ENCODE measurements around the gene PTPN2. TPM values are rescaled to one million over a fixed set of nuclear protein-coding genes. Genes with fewer than 3 reads are reported as not detected.

The PTPN2 gene
- polyA plus RNA-seq, 5 donors: 55.2 to 79.2 (median 72.9) TPM

DNA sequence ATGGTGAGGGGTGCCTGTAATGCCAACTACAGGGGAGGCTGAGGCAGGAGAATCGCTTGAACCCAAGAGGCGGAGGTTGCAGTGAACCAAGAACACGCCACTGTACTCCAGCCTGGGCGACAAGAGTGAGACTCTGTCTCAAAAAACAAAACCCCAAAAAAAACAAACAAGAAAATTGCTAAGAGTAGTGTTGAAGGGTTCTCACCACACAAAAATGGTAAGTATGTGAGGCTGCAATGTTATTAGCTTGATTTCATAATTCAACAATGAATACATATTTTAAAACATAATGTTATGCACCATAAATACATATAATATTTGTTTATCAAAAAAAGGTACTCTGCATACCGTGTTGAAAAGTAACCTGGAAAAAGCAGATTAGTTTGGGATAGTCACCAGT, 135.4 kb downstream of the PTPN2 start:
- DNase-seq: no peak

DNA sequence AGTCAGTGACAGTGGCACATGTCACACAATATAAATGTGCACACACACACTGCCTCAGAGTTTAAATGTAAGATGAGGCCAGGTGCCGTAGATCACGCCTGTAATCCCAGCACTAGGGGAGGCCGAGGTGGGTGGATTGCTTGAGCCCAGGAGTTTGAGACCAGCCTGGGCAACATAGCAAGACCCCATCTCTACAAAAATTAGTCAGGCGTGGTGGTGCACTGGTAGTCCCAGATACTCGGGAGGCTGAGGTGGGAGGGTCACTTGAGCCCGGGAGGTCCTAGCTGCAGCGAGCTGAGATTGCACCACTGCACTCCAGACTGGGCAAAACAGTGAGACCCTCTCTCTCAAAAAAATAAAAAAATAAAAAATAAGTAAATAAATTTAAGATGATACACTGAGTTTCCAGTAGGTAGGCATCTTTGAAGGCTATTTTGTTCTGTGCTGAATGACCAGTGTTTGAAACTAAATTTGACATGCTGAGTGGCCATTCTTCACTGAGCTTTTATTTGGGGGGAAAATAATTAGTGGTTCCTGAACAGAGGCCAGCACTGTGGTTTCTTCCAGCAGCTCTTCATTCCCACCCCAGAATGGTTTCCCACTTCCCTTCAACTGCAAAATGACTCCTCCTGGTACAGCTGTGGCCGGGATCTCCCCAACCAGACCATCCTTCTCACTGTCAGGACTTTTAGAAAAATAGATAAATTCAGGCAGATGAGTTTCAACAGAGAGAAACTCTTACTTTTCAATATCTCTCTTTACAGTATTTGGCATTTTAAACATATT, 136.3 kb downstream of the PTPN2 start:
- DNase-seq: no peak

DNA sequence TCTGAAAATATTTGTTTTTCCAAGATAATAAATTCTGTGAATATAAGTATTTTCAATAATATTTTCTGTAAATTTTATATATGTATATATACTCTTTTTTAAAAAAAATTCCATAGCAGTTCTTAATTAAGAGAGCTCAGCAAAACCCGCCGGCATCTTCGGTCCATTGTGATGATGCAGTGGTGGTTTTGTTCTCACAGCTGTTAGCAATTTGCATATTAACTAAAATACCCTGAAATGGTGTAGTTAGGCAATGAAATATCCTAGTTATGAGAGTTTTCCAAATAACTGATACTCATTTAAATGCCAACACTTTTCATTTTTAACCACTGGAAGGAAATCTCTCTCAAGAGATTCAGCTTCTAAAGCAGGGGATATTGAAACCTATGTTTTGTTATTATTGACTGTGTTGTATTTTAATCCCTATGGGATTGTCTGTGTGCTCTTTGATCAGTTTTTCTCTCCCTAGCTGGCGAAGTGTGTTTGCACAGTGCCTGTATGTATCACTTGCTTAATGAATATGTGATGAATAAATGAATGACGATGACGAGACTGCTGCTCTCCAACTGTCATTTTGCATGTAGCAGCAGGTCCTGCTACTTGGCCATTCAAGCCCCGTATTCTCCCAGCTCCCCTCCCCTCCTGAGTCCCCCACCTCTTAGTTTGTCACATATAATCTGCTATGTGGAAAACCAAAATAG, 138.8 kb downstream of the PTPN2 start:
- no peak for DNase-seq

DNA sequence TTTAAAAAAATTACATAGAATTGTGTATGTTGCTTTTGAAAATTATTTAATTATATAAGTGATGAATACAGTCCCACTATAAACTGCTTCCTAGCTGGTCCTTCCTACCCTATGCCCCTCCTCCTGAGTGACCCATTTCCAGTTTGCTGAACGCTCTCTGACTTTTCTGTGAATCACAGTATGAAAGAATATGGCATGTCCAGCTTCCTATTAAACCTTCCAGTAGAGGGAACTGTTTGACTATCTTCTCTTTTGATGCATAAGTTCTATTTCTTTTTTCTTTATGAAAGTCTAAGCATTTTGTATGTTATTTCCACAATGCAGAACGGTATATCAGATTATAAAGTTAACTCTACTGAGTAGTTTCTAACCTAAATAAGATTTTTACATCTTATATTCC, 139.9 kb downstream of the PTPN2 start:
- DNase-seq: peak; percentile 22 to 29

DNA sequence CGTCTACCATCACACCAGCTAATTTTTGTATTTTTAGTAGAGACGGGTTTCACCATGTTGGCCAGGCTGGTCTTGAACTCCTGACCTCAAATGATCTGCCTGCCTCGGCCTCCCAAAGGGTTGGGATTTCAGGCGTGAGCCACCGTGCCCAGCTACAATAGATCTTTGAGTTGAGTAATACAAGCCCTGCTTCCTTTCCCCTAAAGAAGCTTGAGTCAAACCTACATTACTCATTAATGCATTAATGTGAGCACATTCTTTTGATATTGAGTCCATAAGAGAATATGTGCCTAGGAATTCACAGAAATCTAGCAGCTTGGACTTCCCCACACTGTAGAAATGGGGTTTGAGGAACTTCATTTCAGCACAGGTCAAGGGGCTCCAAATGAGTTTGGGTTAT, 141.6 kb downstream of the PTPN2 start:
- no peak for DNase-seq

Other genes with a start within 250 kb of the PTPN2 start
- gene SPIRE1, start 226.1 kb downstream of the PTPN2 start, polyA plus RNA-seq (ENCODE audit: insufficient read depth in 1 of 5, insufficient read length in 5 of 5, low replicate concordance in 1 of 5): 10 to 100 TPM; 11.2 to 15.2 (median 14.3) TPM
- 10 to 100 TPM in 4 of 5 donors, 1 to 10 TPM in 1; 8.4 to 11.8 (median 11.3) TPM for gene CEP76, start 181.5 kb downstream of the PTPN2 start, polyA plus RNA-seq (ENCODE audit: insufficient read depth in 1 of 5, insufficient read length in 5 of 5, low replicate concordance in 1 of 5)
- 10 to 100 TPM; 66.4 to 91.5 (median 74.4) TPM for gene PSMG2, start 181.2 kb downstream of the PTPN2 start, polyA plus RNA-seq (ENCODE audit: insufficient read depth in 1 of 5, insufficient read length in 5 of 5, low replicate concordance in 1 of 5)
- gene SEH1L, start 63.8 kb upstream of the PTPN2 start, polyA plus RNA-seq (ENCODE audit: insufficient read depth in 1 of 5, insufficient read length in 5 of 5, low replicate concordance in 1 of 5): 10 to 100 TPM; 27.5 to 36.3 (median 30.8) TPM
- 10 to 100 TPM; 37.3 to 56.3 (median 46.3) TPM for gene CEP192, start 107.1 kb upstream of the PTPN2 start, polyA plus RNA-seq (ENCODE audit: insufficient read depth in 1 of 5, insufficient read length in 5 of 5, low replicate concordance in 1 of 5)